IMR-90 (cell line): ENCODE measurements around the gene APP. TPM values are rescaled to one million over a fixed set of nuclear protein-coding genes. Genes with fewer than 3 reads are reported as not detected.

Source experiments
- ATAC-seq: fragments of 200-7000 bp; cut with Tn5 transposase; 2 replicates; pipeline ENCODE4 v1.9.1; 2020; ENCODE audit warnings: low read depth, mild to moderate bottlenecking, moderate library complexity
- BruUV-seq: library from RNA; stranded (reverse); fragments of 400-500 nt; replicated peaks from 2 replicates; lab custom pipeline; 2021; lab: Mats Ljungman, UMichigan
- CTCF ChIA-PET: fragments of 300-600 bp; formaldehyde crosslinking; extraction: SDS; loops from one replicate; lab custom pipeline; 2021; ENCODE audit warnings: antibody characterized with exemption; lab: Yijun Ruan, JAX
- POLR2A ChIA-PET: fragments of 300-600 bp; sonication (Branson Sonifier 250); formaldehyde crosslinking; loops from one replicate; lab custom pipeline; 2022; ENCODE audit warnings: antibody characterized with exemption; ENCODE audit not compliant: unreplicated experiment; lab: Charles Lee
- DNase-seq: peaks from one replicate; pipeline ENCODE4 v3.0.0; 2013
- H2AFZ ChIP-seq: replicated peaks from 2 replicates; pipeline ENCODE3; 2013; ENCODE audit warnings: low read length, mild to moderate bottlenecking; ENCODE audit not compliant: poor library complexity
- H2AK5ac ChIP-seq: 2 replicates; pipeline ENCODE4 v1.6.1; 2013; ENCODE audit warnings: low read depth, low read length, inconsistent platforms
- H2AK9ac ChIP-seq: replicated peaks from 2 replicates; pipeline ENCODE3; 2013; ENCODE audit warnings: mild to moderate bottlenecking, low read depth, low read length, moderate library complexity; ENCODE audit not compliant: poor library complexity
- H2BK120ac ChIP-seq: 2 replicates; pipeline ENCODE4 v1.6.1; 2013; ENCODE audit warnings: low read depth, low read length, inconsistent platforms
- H2BK15ac ChIP-seq: 3 replicates; pipeline ENCODE4 v1.6.1; 2013; ENCODE audit warnings: low read depth, low read length, inconsistent platforms
- H2BK20ac ChIP-seq: 2 replicates; pipeline ENCODE4 v1.6.1; 2013; ENCODE audit warnings: low read depth, mild to moderate bottlenecking, inconsistent platforms, low read length, moderate library complexity
- H2BK5ac ChIP-seq: 2 replicates; pipeline ENCODE4 v1.6.1; 2013; ENCODE audit warnings: mild to moderate bottlenecking, low read depth, low read length, inconsistent platforms; ENCODE audit not compliant: poor library complexity, severe bottlenecking
- H3K14ac ChIP-seq: replicated peaks from 2 replicates; pipeline ENCODE4 v1.6.1; 2013; ENCODE audit warnings: low read depth, low read length, inconsistent platforms
- H3K18ac ChIP-seq: 2 replicates; pipeline ENCODE4 v1.6.1; 2013; ENCODE audit warnings: low read depth, low read length, control low read depth
- H3K23ac ChIP-seq: 2 replicates; pipeline ENCODE4 v1.6.1; 2013; ENCODE audit warnings: low read depth, low read length, inconsistent platforms
- H3K27ac ChIP-seq: 2 replicates; pipeline ENCODE4 v1.5.1; 2013; ENCODE audit warnings: mild to moderate bottlenecking, control low read depth, low read length; ENCODE audit not compliant: insufficient read depth
- H3K27me3 ChIP-seq: 2 replicates; pipeline ENCODE4 v1.6.1; 2013; ENCODE audit warnings: low read length; ENCODE audit not compliant: control insufficient read depth, insufficient read depth
- H3K36me3 ChIP-seq: 2 replicates; pipeline ENCODE4 v1.6.1; 2013; ENCODE audit warnings: low read length, mixed read lengths; ENCODE audit not compliant: control insufficient read depth, insufficient read depth
- H3K4ac ChIP-seq: 2 replicates; pipeline ENCODE4 v1.6.1; 2013; ENCODE audit warnings: low read depth, low read length, inconsistent platforms
- H3K4me1 ChIP-seq: 2 replicates; pipeline ENCODE4 v1.6.1; 2013; ENCODE audit warnings: low read length, mixed read lengths; ENCODE audit not compliant: control insufficient read depth, insufficient read depth
- H3K4me2 ChIP-seq: 2 replicates; pipeline ENCODE4 v1.6.1; 2013; ENCODE audit warnings: low read depth, mild to moderate bottlenecking, control low read depth, low read length, moderate library complexity
- H3K4me3 ChIP-seq: 2 replicates; pipeline ENCODE4 v1.5.1; 2013; ENCODE audit warnings: low read depth, mild to moderate bottlenecking, control low read depth, low read length, moderate library complexity; ENCODE audit not compliant: insufficient read depth
- H3K56ac ChIP-seq: 2 replicates; pipeline ENCODE4 v1.6.1; 2013; ENCODE audit warnings: low read length, inconsistent platforms; ENCODE audit not compliant: insufficient read depth; ENCODE audit errors: extremely low read depth
- H3K79me1 ChIP-seq, 2 experiments: 2 replicates each; pipeline ENCODE4 v1.6.1; 2013; ENCODE audit warnings: low read length in 2 of 2, inconsistent platforms in 1 of 2, low read depth in 1 of 2
- H3K9ac ChIP-seq: 2 replicates; pipeline ENCODE4 v1.6.1; 2013; ENCODE audit warnings: low read depth, low read length, control low read depth
- H3K9me1 ChIP-seq: 2 replicates; pipeline ENCODE4 v1.6.1; 2013; ENCODE audit warnings: low read length, inconsistent platforms; ENCODE audit not compliant: insufficient read depth
- H3K9me3 ChIP-seq: 2 replicates; pipeline ENCODE4 v1.6.1; 2013; ENCODE audit warnings: low read length; ENCODE audit not compliant: control insufficient read depth, insufficient read depth
- H4K20me1 ChIP-seq: 2 replicates; pipeline ENCODE4 v1.6.1; 2013; ENCODE audit warnings: low read length, inconsistent platforms; ENCODE audit not compliant: insufficient read depth
- H4K5ac ChIP-seq: 2 replicates; pipeline ENCODE4 v1.6.1; 2013; ENCODE audit warnings: mild to moderate bottlenecking, low read depth, low read length, control low read depth
- H4K8ac ChIP-seq, 2 experiments: 2 replicates each; pipeline ENCODE4 v1.6.1; 2013; ENCODE audit warnings: low read depth in 2 of 2, low read length in 2 of 2, control low read depth in 1 of 2, inconsistent platforms in 1 of 2
- H4K91ac ChIP-seq: 2 replicates; pipeline ENCODE4 v1.6.1; 2013; ENCODE audit warnings: low read depth, low read length, inconsistent platforms; ENCODE audit not compliant: insufficient read depth
- BHLHE40 ChIP-seq: fragments of 150-350 bp; IDR thresholded peaks from 2 replicates; pipeline ENCODE4 v1.6.1; 2016; ENCODE audit warnings: mild to moderate bottlenecking, low read depth, low read length
- CEBPB ChIP-seq: IDR thresholded peaks from 2 replicates; pipeline ENCODE4 v1.6.1; 2012; ENCODE audit warnings: low read depth, low read length, improper control_type of control experiment
- CHD1 ChIP-seq: IDR thresholded peaks from 2 replicates; pipeline ENCODE4 v1.6.1; 2012; ENCODE audit warnings: low read depth, low read length, improper control_type of control experiment
- FOS ChIP-seq: fragments of 150-350 bp; IDR thresholded peaks from 2 replicates; pipeline ENCODE4 v1.6.1; 2016; ENCODE audit warnings: low read depth, low read length
- MAFK ChIP-seq: IDR thresholded peaks from 2 replicates; pipeline ENCODE4 v1.6.1; 2012; ENCODE audit warnings: low read depth, low read length, improper control_type of control experiment
- MAZ ChIP-seq: IDR thresholded peaks from 2 replicates; pipeline ENCODE4 v1.6.1; 2012; ENCODE audit warnings: low read depth, mild to moderate bottlenecking, low read length, improper control_type of control experiment, moderate library complexity, borderline replicate concordance
- MXI1 ChIP-seq: IDR thresholded peaks from 2 replicates; pipeline ENCODE4 v1.6.1; 2012; ENCODE audit warnings: low read depth, mild to moderate bottlenecking, low read length, moderate library complexity, borderline replicate concordance
- NFE2L2 ChIP-seq: fragments of 150-350 bp; IDR thresholded peaks from 2 replicates; pipeline ENCODE4 v1.6.1; 2016; ENCODE audit warnings: low read depth, mild to moderate bottlenecking, low read length
- POLR2A ChIP-seq: IDR thresholded peaks from 2 replicates; pipeline ENCODE4 v1.6.1; 2012; ENCODE audit warnings: mild to moderate bottlenecking, low read depth, low read length
- RAD21 ChIP-seq: IDR thresholded peaks from 2 replicates; pipeline ENCODE4 v1.6.1; 2012; ENCODE audit warnings: low read length, improper control_type of control experiment
- RCOR1 ChIP-seq: IDR thresholded peaks from 2 replicates; pipeline ENCODE4 v1.6.1; 2012; ENCODE audit warnings: mild to moderate bottlenecking, low read length, improper control_type of control experiment; ENCODE audit not compliant: insufficient replicate concordance
- RFX5 ChIP-seq: IDR thresholded peaks from 2 replicates; pipeline ENCODE4 v1.8.0; 2012; ENCODE audit warnings: low read depth, mild to moderate bottlenecking, low read length, moderate library complexity
- SMC3 ChIP-seq: fragments of 150-350 bp; IDR thresholded peaks from 2 replicates; pipeline ENCODE4 v1.6.1; 2016; ENCODE audit warnings: low read depth, mild to moderate bottlenecking, antibody characterized with exemption, low read length, moderate library complexity
- WGBS, 2 experiments: methylation state at CpG; one replicate each; pipeline versions ENCODE4 v1.1.5 to v1.1.7; 2013; ENCODE audit warnings: missing lambda C conversion rate in 2 of 2; ENCODE audit not compliant: insufficient read length in 1 of 2; ENCODE audit errors: extremely low coverage in 2 of 2; 5-methylcytosine and 5-hydroxymethylcytosine counted together
- dilution Hi-C: fragments of 300-500 bp; cut with HindIII; formaldehyde crosslinking; loops from one replicate; pipeline ENCODE4 v1.14.3; 2018; ENCODE audit warnings: low sequenced_read_pairs; ENCODE audit not compliant: unreplicated experiment
- in situ Hi-C: fragments of 300-500 bp; cut with MboI; formaldehyde crosslinking; loops from 3 replicates; pipeline ENCODE4 v1.14.3; 2019; ENCODE audit warnings: low sequenced_read_pairs, inconsistent platforms, mixed read lengths
- intact Hi-C: fragments of 100-400 bp; cut with micrococcal nuclease; formaldehyde crosslinking; loops from 2 replicates; pipeline ENCODE4 v1.10.0; 2022
- polyA plus RNA-seq, 3 experiments: library from polyadenylated mRNA; depleted of rRNA; stranded (reverse); fragments of >200 nt; gene quantifications; 2 replicates each; pipeline ENCODE4 v1.2.3, GENCODE V29; 2012; ENCODE audit warnings: low replicate concordance in 1 of 3
- total RNA-seq: library from RNA; depleted of rRNA; stranded (reverse); fragments of >200 nt; gene quantifications from 2 replicates; pipeline ENCODE4 v1.2.3, GENCODE V29; 2012
- TF ChIP-seq, protein P1 (sequence below): fragments of 150-350 bp; IDR thresholded peaks from 2 replicates; pipeline ENCODE4 v1.6.1; 2017; ENCODE audit warnings: mild to moderate bottlenecking, antibody characterized with exemption, low read length, low read depth
- TF ChIP-seq, protein P2 (sequence below): fragments of 150-350 bp; IDR thresholded peaks from 2 replicates; pipeline ENCODE4 v1.6.1; 2016; ENCODE audit warnings: low read depth, mild to moderate bottlenecking, low read length, moderate library complexity, borderline replicate concordance

APP gene
- total and polyA plus RNA-seq, 2 of the 4 experiments (the other 2 are of a cell fraction) = 191 to 530 TPM

DNA sequence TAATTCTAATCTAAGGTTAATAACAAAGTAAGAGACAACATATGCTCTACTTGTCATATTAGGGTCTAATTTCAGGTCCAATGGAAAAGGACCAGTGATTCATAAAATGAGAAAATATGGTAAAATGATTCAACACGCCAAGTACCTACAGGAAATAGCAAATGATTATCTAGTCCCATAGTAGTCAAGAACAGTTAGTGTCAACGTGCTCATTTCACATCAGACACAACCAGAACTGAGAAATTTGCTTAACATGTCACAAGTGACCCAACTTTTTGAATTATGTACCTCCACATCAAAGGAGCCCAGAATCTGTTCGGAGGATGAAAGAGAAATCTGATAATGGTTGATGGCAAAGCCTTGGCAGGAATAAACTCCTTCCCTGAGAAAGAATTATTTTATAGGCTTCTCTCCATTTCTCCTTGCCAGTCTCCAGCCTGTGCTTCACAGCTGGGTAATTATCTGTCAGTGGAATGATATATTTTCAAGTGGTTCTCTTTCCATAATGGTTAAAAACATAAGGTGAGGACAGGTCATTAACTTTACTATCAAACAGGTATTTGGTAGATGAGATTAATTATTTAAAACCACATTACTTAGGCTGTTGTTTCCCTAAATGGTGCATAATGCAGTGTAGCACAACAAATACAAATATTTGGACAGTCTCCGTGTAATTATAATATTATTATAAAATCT lies 83.2 kb downstream of the APP start:
- Histone ChIP-seq H4K8ac (no peak overlapping the region), H3K79me1 (peaks cover 33 to 50% of the 10 kb centered on the region in 2 experiments), H3K4me2 (no peak overlapping the region), H3K4me1 (peaks cover 4% of the 10 kb centered on the region), H3K9me3 (no peaks in the 10 kb centered on the region), H3K23ac (no peak overlapping the region), H2AK9ac (no peak overlapping the region), H3K27me3 (no peaks in the 10 kb centered on the region), H3K27ac (no peak overlapping the region), H2AK5ac (no peak overlapping the region), H3K4me3 (no peak overlapping the region), H2BK20ac (no peak overlapping the region), H3K18ac (no peak overlapping the region), H3K9ac (no peak overlapping the region), H3K14ac (no peak overlapping the region), H2BK120ac (no peak overlapping the region), H3K9me1 (peaks cover 9% of the 10 kb centered on the region; the same call in 1 of the 2 replicates), H3K4ac (no peak overlapping the region), H4K5ac (no peak overlapping the region), H3K36me3 (peaks cover 5% of the 10 kb centered on the region), H2BK5ac (no peak overlapping the region), H4K91ac (no peak overlapping the region), H2AFZ (no peak overlapping the region), H2BK15ac (no peak overlapping the region), H4K20me1 (peaks cover 2% of the 10 kb centered on the region; the same call in 1 of the 2 replicates), H3K56ac (no peak overlapping the region)
- POLR2A ChIA-PET = no interaction called here
- no CpG with 5 or more reads among the region's 4 CpGs for WGBS, 2 experiments
- CTCF ChIA-PET = no interaction called here
- ATAC-seq = no peak
- no peak for TF ChIP-seq RCOR1
- TF ChIP-seq MAZ = no peak
- TF ChIP-seq POLR2A = no peak
- no peak for TF ChIP-seq CEBPB
- TF ChIP-seq FOS = no peak
- TF ChIP-seq RFX5 = no peak
- TF ChIP-seq MXI1 = no peak
- no peak for TF ChIP-seq BHLHE40
- no peak for TF ChIP-seq MAFK
- TF ChIP-seq SMC3 = no peak
- TF ChIP-seq NFE2L2 = no peak
- no peak for TF ChIP-seq RAD21
- TF ChIP-seq, protein P1, sequence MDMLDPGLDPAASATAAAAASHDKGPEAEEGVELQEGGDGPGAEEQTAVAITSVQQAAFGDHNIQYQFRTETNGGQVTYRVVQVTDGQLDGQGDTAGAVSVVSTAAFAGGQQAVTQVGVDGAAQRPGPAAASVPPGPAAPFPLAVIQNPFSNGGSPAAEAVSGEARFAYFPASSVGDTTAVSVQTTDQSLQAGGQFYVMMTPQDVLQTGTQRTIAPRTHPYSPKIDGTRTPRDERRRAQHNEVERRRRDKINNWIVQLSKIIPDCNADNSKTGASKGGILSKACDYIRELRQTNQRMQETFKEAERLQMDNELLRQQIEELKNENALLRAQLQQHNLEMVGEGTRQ = no peak
- TF ChIP-seq, protein P2, sequence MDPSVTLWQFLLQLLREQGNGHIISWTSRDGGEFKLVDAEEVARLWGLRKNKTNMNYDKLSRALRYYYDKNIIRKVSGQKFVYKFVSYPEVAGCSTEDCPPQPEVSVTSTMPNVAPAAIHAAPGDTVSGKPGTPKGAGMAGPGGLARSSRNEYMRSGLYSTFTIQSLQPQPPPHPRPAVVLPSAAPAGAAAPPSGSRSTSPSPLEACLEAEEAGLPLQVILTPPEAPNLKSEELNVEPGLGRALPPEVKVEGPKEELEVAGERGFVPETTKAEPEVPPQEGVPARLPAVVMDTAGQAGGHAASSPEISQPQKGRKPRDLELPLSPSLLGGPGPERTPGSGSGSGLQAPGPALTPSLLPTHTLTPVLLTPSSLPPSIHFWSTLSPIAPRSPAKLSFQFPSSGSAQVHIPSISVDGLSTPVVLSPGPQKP = no peak
- TF ChIP-seq CHD1 = no peak
- dilution Hi-C loops = no loop called here
- intact Hi-C loops = no loop called here
- BruUV-seq = no TSS peak
- no peak for DNase-seq
- in situ Hi-C loops = no loop called here
